ENCODE measurements around the gene AGER. TPM values are rescaled to one million over a fixed set of nuclear protein-coding genes. Genes with fewer than 3 reads are reported as not detected.

Gene AGER
- total RNA-seq, 4 donors from 2014 or later, result 10.3 to 70.6 (median 36.8) TPM

- 46 to 52% methylated on average over 8 of the region's 8 CpGs for whole genome bisulfite sequencing, 2 donors
- DNase-seq, result no peak
- peak overlapping the region in 1 of 3 donors; percentile 23 for H3K4me3 ChIP-seq (replicated peaks in 1 of 3)
- TF ChIP-seq CTCF (IDR thresholded peaks at IDR 0.05), result no peak
- H3K36me3 ChIP-seq, result no peaks in the 10 kb centered on the region
- no peaks in the 10 kb centered on the region for H3K9me3 ChIP-seq
- H3K27ac ChIP-seq, result peak overlapping the region in 1 of 3 donors; percentile 31
- intact Hi-C loops (cut with DNase I), result loop anchor here (5.0 to 10.0 kb wide), 2 partner anchors 34 to 107 kb away; no protein-coding TSS in a partner anchor
- H3K27me3 ChIP-seq, result no peaks in the 10 kb centered on the region
- peaks cover 25 to 26% of the 10 kb centered on the region in 2 donors for H3K4me1 ChIP-seq
These were observed 32.7 kb downstream of the AGER start for GRCh38 chr6:32151181-32151862.

GRCh38 chr6:32149932-32150870 is 33.9 kb downstream of the AGER start:
- DNase-seq, result no peak
- H3K27me3 ChIP-seq, result no peaks in the 10 kb centered on the region
- peaks cover 20 to 25% of the 10 kb centered on the region in 2 donors for H3K4me1 ChIP-seq
- H3K36me3 ChIP-seq, result no peaks in the 10 kb centered on the region
- intact Hi-C loops (cut with DNase I), result loop anchor here (5.0 to 10.0 kb wide), 2 partner anchors 33 to 105 kb away; no protein-coding TSS in a partner anchor
- 61 to 64% methylated on average over 27 to 31 of the region's 55 CpGs for WGBS, 2 donors
- H3K27ac ChIP-seq, result no peak overlapping the region
- TF ChIP-seq CTCF (IDR thresholded peaks at IDR 0.05) (no peak), POLR2A (IDR thresholded peaks at IDR 0.05) (no peak)
- no peaks in the 10 kb centered on the region for H3K9me3 ChIP-seq
- H3K4me3 ChIP-seq (replicated peaks in 1 of 3), result no peak overlapping the region

GRCh38 chr6:32149092-32149755 is 34.8 kb downstream of the AGER start:
- Histone ChIP-seq H3K27ac (no peak overlapping the region), H3K27me3 (no peaks in the 10 kb centered on the region), H3K9me3 (no peaks in the 10 kb centered on the region), H3K36me3 (no peaks in the 10 kb centered on the region), H3K4me3 (replicated peaks in 1 of 3) (no peak overlapping the region), H3K4me1 (peaks cover 15 to 19% of the 10 kb centered on the region in 2 donors)
- intact Hi-C loops (cut with DNase I), result no loop called here
- no peak for TF ChIP-seq POLR2A (IDR thresholded peaks at IDR 0.05)
- no peak for TF ChIP-seq CTCF (IDR thresholded peaks at IDR 0.05)
- 51 to 52% methylated on average over 44 to 47 of the region's 47 CpGs for WGBS, 2 donors
- no peak for DNase-seq

GRCh38 chr6:32148289-32149091 is 35.6 kb downstream of the AGER start:
- DNase-seq, result peak; percentile 30 to 57
- Histone ChIP-seq H3K36me3 (no peaks in the 10 kb centered on the region), H3K9me3 (no peaks in the 10 kb centered on the region), H3K4me3 (replicated peaks in 1 of 3) (no peak overlapping the region), H3K27me3 (no peaks in the 10 kb centered on the region), H3K27ac (no peak overlapping the region), H3K4me1 (peaks cover 14 to 15% of the 10 kb centered on the region in 2 donors)
- no peak for TF ChIP-seq CTCF (IDR thresholded peaks at IDR 0.05)
- no peak for TF ChIP-seq POLR2A (IDR thresholded peaks at IDR 0.05)
- WGBS, 2 donors, result 28 to 33% methylated on average over 39 of the region's 39 CpGs
- intact Hi-C loops (cut with DNase I), result no loop called here
